Sigmoid colon (tissue), 7 donors: ENCODE results near the gene UCN. TPM values are rescaled to one million over a fixed set of nuclear protein-coding genes. Genes with fewer than 3 reads are reported as not detected.
A peak's percentile ranks its signal among the peaks of the same experiment; 100 is the strongest.

Experiments
- DNase-seq: peaks from one replicate; pipeline ENCODE4 v3.0.0-alpha.2; 2019
- H3K27ac ChIP-seq, 4 donors: fragments of 200-600 bp; sonication (generic); one replicate each; pipeline ENCODE4 v1.5.1; 2016 to 2019; ENCODE audit warnings: mild to moderate bottlenecking in 1 of 4
- H3K27me3 ChIP-seq, 3 donors: fragments of 200-600 bp; sonication (generic); one replicate each; pipeline ENCODE4 v1.5.1; 2019; ENCODE audit warnings: mild to moderate bottlenecking in 1 of 3
- H3K36me3 ChIP-seq, 4 donors: fragments of 200-600 bp; sonication (generic); one replicate each; pipeline ENCODE4 v1.5.1; 2016 to 2019
- H3K4me1 ChIP-seq, 4 donors: fragments of 200-600 bp; sonication (generic); one replicate each; pipeline ENCODE4 v1.5.1; 2017 to 2019
- H3K4me3 ChIP-seq, 4 donors: fragments of 200-600 bp; sonication (generic); one replicate each; pipeline ENCODE4 v1.5.1; 2017 to 2019; ENCODE audit warnings: mild to moderate bottlenecking in 2 of 4, moderate library complexity in 1 of 4
- H3K9me3 ChIP-seq, 4 donors: fragments of 200-600 bp in 3 of 4; sonication (generic) in 3 of 4; one replicate each; pipeline versions ENCODE4 v1.5.1 to v1.6.1; 2013 to 2019
- EP300 ChIP-seq, 4 donors: sonication (generic); formaldehyde crosslinking; IDR thresholded peaks; one replicate each; pipeline ENCODE4 v1.6.1; 2017; ENCODE audit warnings: antibody characterized with exemption in 4 of 4
- POLR2A ChIP-seq, 2 donors: fragments of 450-650 bp; IDR thresholded peaks; one replicate each; pipeline ENCODE4 v1.6.1; 2016; ENCODE audit warnings: antibody characterized with exemption in 2 of 2, mild to moderate bottlenecking in 2 of 2, moderate library complexity in 2 of 2
- POLR2AphosphoS5 ChIP-seq, 4 donors: sonication (generic); formaldehyde crosslinking; IDR thresholded peaks; one replicate each; pipeline ENCODE4 v1.6.1; 2017; ENCODE audit warnings: antibody characterized with exemption in 4 of 4
- WGBS, 2 donors: extraction: QIAGEN DNeasy Blood & Tissue Kit; methylation state at CpG; one replicate each; pipeline ENCODE4 v1.1.7; 2013; 5-methylcytosine and 5-hydroxymethylcytosine counted together
- intact Hi-C: fragments of 100-400 bp; cut with DNase I; formaldehyde crosslinking; loops from one replicate; pipeline ENCODE4 v1.15.1; 2023
- polyA plus RNA-seq, 3 donors: library from polyadenylated mRNA; stranded (reverse); fragments of 200-250 nt; gene quantifications; one replicate each; pipeline ENCODE4 v1.2.3, GENCODE V29; 2013
- total RNA-seq, 4 donors: library from RNA; depleted of rRNA; stranded (reverse); fragments of >200 nt; gene quantifications; one replicate each; pipeline ENCODE4 v1.1.0, GENCODE V29; 2016
- TF ChIP-seq, protein P1 (sequence below), 4 experiments: fragments of 450-650 bp in 3 of 4; fragments of 200-600 bp in 1 of 4; IDR thresholded peaks; one replicate each; pipeline ENCODE4 v1.5.1; 2016 to 2019; ENCODE audit warnings: antibody characterized with exemption in 4 of 4, mild to moderate bottlenecking in 3 of 4, moderate library complexity in 2 of 4
- donor health status: healthy with polysubstance abuse.
- donor health status: Bipolar disorder and iron deficiency.
- donor health status: healthy.

UCN gene
- total and polyA plus RNA-seq, 7 donors: 0.71 to 6.5 (median 1.6) TPM; not detected in 2

- intact Hi-C loops: no loop called here
- no peak overlapping the region for H3K27ac ChIP-seq
- H3K9me3 ChIP-seq: no peaks in the 10 kb centered on the region
- peak overlapping the region in 3 of 4 donors; percentile 42 to 50 (median 46) for H3K4me3 ChIP-seq
- peaks cover 0 to 38% (median 37%) of the 10 kb centered on the region in 4 donors for H3K4me1 ChIP-seq
- 2 to 4% methylated on average over 46 of the region's 46 CpGs for WGBS, 2 donors
- DNase-seq: no peak
- peaks cover 45 to 100% (median 84%) of the 10 kb centered on the region in 3 donors for H3K27me3 ChIP-seq
- no peak for TF ChIP-seq EP300 (IDR thresholded peaks at IDR 0.05)
- TF ChIP-seq, protein P1, sequence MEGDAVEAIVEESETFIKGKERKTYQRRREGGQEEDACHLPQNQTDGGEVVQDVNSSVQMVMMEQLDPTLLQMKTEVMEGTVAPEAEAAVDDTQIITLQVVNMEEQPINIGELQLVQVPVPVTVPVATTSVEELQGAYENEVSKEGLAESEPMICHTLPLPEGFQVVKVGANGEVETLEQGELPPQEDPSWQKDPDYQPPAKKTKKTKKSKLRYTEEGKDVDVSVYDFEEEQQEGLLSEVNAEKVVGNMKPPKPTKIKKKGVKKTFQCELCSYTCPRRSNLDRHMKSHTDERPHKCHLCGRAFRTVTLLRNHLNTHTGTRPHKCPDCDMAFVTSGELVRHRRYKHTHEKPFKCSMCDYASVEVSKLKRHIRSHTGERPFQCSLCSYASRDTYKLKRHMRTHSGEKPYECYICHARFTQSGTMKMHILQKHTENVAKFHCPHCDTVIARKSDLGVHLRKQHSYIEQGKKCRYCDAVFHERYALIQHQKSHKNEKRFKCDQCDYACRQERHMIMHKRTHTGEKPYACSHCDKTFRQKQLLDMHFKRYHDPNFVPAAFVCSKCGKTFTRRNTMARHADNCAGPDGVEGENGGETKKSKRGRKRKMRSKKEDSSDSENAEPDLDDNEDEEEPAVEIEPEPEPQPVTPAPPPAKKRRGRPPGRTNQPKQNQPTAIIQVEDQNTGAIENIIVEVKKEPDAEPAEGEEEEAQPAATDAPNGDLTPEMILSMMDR (IDR thresholded peaks at IDR 0.05): no peak
- TF ChIP-seq POLR2A (IDR thresholded peaks at IDR 0.05): no peak
- TF ChIP-seq POLR2AphosphoS5 (IDR thresholded peaks at IDR 0.05): no peak
- H3K36me3 ChIP-seq: no peaks in the 10 kb centered on the region
Measured at GRCh38 chr2:27263287-27264252, 44.7 kb downstream of the UCN start.

GRCh38 chr2:27262379-27263286 lies 45.6 kb downstream of the UCN start, which contains the start of gene SLC30A3:
SLC30A3 (minus strand) TSS chr2:27263047; CDS start chr2:27262906, 141 bp downstream.
- TF ChIP-seq POLR2AphosphoS5 (IDR thresholded peaks at IDR 0.05) (peak in 1 of 4 donors; percentile 47), POLR2A (IDR thresholded peaks at IDR 0.05) (no peak)
- Histone ChIP-seq H3K27ac (no peak within 1 kb of the TSS), H3K9me3 (no peaks in the 10 kb centered on the region), H3K36me3 (no peaks in the 10 kb centered on the region), H3K4me3 (peak within 1 kb of the TSS; percentile 13 to 50 (median 44)), H3K4me1 (peaks cover 0 to 38% (median 37%) of the 10 kb centered on the region in 4 donors), H3K27me3 (peaks cover 47 to 100% (median 92%) of the 10 kb centered on the region in 3 donors)
- WGBS, 2 donors: 1% methylated on average over 96 of the region's 96 CpGs
- intact Hi-C loops: no loop called here
- DNase-seq: peak; percentile 71

GRCh38 chr2:27261926-27262298 lies 46.3 kb downstream of the UCN start:
- TF ChIP-seq, protein P1 (IDR thresholded peaks at IDR 0.05): no peak
- TF ChIP-seq EP300 (IDR thresholded peaks at IDR 0.05) (no peak), POLR2A (IDR thresholded peaks at IDR 0.05) (no peak), POLR2AphosphoS5 (IDR thresholded peaks at IDR 0.05) (no peak)
- Histone ChIP-seq H3K4me1 (peaks cover 0 to 38% (median 37%) of the 10 kb centered on the region in 4 donors), H3K36me3 (no peaks in the 10 kb centered on the region), H3K27me3 (peaks cover 47 to 99% (median 87%) of the 10 kb centered on the region in 3 donors), H3K9me3 (no peaks in the 10 kb centered on the region), H3K4me3 (peak overlapping the region in 3 of 4 donors; percentile 42 to 50 (median 46)), H3K27ac (no peak overlapping the region)
- DNase-seq: no peak
- intact Hi-C loops: no loop called here
- 4 to 5% methylated on average over 40 of the region's 40 CpGs for WGBS, 2 donors

GRCh38 chr2:27261241-27261925 lies 46.9 kb downstream of the UCN start:
- WGBS, 2 donors: 50 to 52% methylated on average over 11 of the region's 11 CpGs
- intact Hi-C loops: no loop called here
- peaks cover 0 to 38% (median 37%) of the 10 kb centered on the region in 4 donors for H3K4me1 ChIP-seq
- no peaks in the 10 kb centered on the region for H3K36me3 ChIP-seq
- H3K27ac ChIP-seq: no peak overlapping the region
- no peak for DNase-seq
- TF ChIP-seq, protein P1 (IDR thresholded peaks at IDR 0.05): no peak
- TF ChIP-seq POLR2AphosphoS5 (IDR thresholded peaks at IDR 0.05): no peak
- no peak for TF ChIP-seq POLR2A (IDR thresholded peaks at IDR 0.05)
- TF ChIP-seq EP300 (IDR thresholded peaks at IDR 0.05): no peak
- H3K9me3 ChIP-seq: no peaks in the 10 kb centered on the region
- H3K27me3 ChIP-seq: peaks cover 47 to 99% (median 82%) of the 10 kb centered on the region in 3 donors
- no peak overlapping the region for H3K4me3 ChIP-seq
